H9 (cell line): Measurements from ENCODE around the gene SYNE4. TPM values are rescaled to one million over a fixed set of nuclear protein-coding genes. Genes with fewer than 3 reads are reported as not detected.

ENCODE experiments used
- DNase-seq: peaks from one replicate; pipeline ENCODE4 v3.0.0-alpha.2; 2017
- H2AFZ ChIP-seq: one replicate; pipeline ENCODE4 v1.6.1; 2013; ENCODE audit warnings: mild to moderate bottlenecking, low read length, control low read depth, moderate library complexity
- H2AK5ac ChIP-seq: 2 replicates; pipeline ENCODE4 v1.6.1; 2013; ENCODE audit warnings: low read length, control low read depth, mixed read lengths; ENCODE audit not compliant: insufficient read length
- H2BK120ac ChIP-seq: one replicate; pipeline ENCODE4 v1.6.1; 2013; ENCODE audit warnings: low read depth, mild to moderate bottlenecking, low read length, control low read depth, inconsistent platforms; ENCODE audit not compliant: poor library complexity, severe bottlenecking
- H2BK12ac ChIP-seq: 2 replicates; pipeline ENCODE4 v1.6.1; 2013; ENCODE audit warnings: low read length, control low read depth, mixed read lengths, low read depth; ENCODE audit not compliant: insufficient read length
- H2BK15ac ChIP-seq: 2 replicates; pipeline ENCODE4 v1.6.1; 2013; ENCODE audit warnings: low read depth, low read length, control low read depth
- H2BK20ac ChIP-seq: one replicate; pipeline ENCODE4 v1.6.1; 2013; ENCODE audit warnings: low read depth, mild to moderate bottlenecking, low read length, control low read depth, inconsistent platforms; ENCODE audit not compliant: poor library complexity, severe bottlenecking
- H2BK5ac ChIP-seq: 2 replicates; pipeline ENCODE4 v1.6.1; 2013; ENCODE audit warnings: low read length, control low read depth, mixed read lengths; ENCODE audit not compliant: insufficient read length
- H3K14ac ChIP-seq: 2 replicates; pipeline ENCODE4 v1.6.1; 2013; ENCODE audit warnings: low read length, control low read depth; ENCODE audit not compliant: insufficient read depth
- H3K18ac ChIP-seq: 2 replicates; pipeline ENCODE4 v1.6.1; 2013; ENCODE audit warnings: low read depth, mild to moderate bottlenecking, mixed read lengths, low read length, control low read depth; ENCODE audit not compliant: insufficient read length
- H3K23ac ChIP-seq: 2 replicates; pipeline ENCODE4 v1.6.1; 2013; ENCODE audit warnings: low read length, control low read depth, mixed read lengths, low read depth; ENCODE audit not compliant: insufficient read length
- H3K23me2 ChIP-seq: 2 replicates; pipeline ENCODE4 v1.6.1; 2013; ENCODE audit warnings: low read depth, mild to moderate bottlenecking, mixed read lengths, low read length, control low read depth; ENCODE audit not compliant: insufficient read length, poor library complexity, severe bottlenecking
- H3K27ac ChIP-seq: 2 replicates; pipeline ENCODE4 v1.5.1; 2013; ENCODE audit warnings: low read length, control low read depth, mixed read lengths, low read depth; ENCODE audit not compliant: insufficient read length
- H3K27me3 ChIP-seq: 2 replicates; pipeline ENCODE4 v1.6.1; 2013; ENCODE audit warnings: low read length, control low read depth, inconsistent platforms; ENCODE audit not compliant: insufficient read depth
- H3K4ac ChIP-seq: 2 replicates; pipeline ENCODE4 v1.6.1; 2013; ENCODE audit warnings: low read depth, mild to moderate bottlenecking, control low read depth, inconsistent platforms, low read length, moderate library complexity
- H3K4me1 ChIP-seq: 2 replicates; pipeline ENCODE4 v1.6.1; 2013; ENCODE audit warnings: low read length, control low read depth, inconsistent platforms; ENCODE audit not compliant: insufficient read depth
- H3K4me2 ChIP-seq: 2 replicates; pipeline ENCODE4 v1.6.1; 2013; ENCODE audit warnings: low read length, control low read depth, mixed read lengths; ENCODE audit not compliant: insufficient read length, insufficient read depth
- H3K56ac ChIP-seq: 2 replicates; pipeline ENCODE4 v1.6.1; 2013; ENCODE audit warnings: low read depth, mild to moderate bottlenecking, mixed read lengths, low read length, control low read depth; ENCODE audit not compliant: insufficient read length
- H3K79me1 ChIP-seq: 2 replicates; pipeline ENCODE4 v1.6.1; 2013; ENCODE audit warnings: low read depth, mild to moderate bottlenecking, moderate library complexity, low read length, control low read depth, inconsistent platforms; ENCODE audit not compliant: insufficient read depth, poor library complexity, severe bottlenecking
- H3K79me2 ChIP-seq: 2 replicates; pipeline ENCODE4 v1.6.1; 2013; ENCODE audit warnings: low read length, control low read depth, inconsistent platforms; ENCODE audit not compliant: insufficient read depth
- H3K9ac ChIP-seq: 2 replicates; pipeline ENCODE4 v1.6.1; 2013; ENCODE audit warnings: low read length, control low read depth, mixed read lengths; ENCODE audit not compliant: insufficient read length; ENCODE audit errors: extremely low read depth
- H3K9me3 ChIP-seq: one replicate; pipeline ENCODE4 v1.6.1; 2013; ENCODE audit warnings: low read depth, low read length, inconsistent platforms; ENCODE audit not compliant: control insufficient read depth
- H3T11ph ChIP-seq: one replicate; pipeline ENCODE4 v1.6.1; 2013; ENCODE audit warnings: mild to moderate bottlenecking, low read length, control low read depth, inconsistent platforms
- H4K20me1 ChIP-seq: one replicate; pipeline ENCODE4 v1.6.1; 2013; ENCODE audit not compliant: control insufficient read depth, insufficient read length, insufficient read depth
- H4K5ac ChIP-seq: 2 replicates; pipeline ENCODE4 v1.6.1; 2013; ENCODE audit warnings: low read depth, mild to moderate bottlenecking, mixed read lengths, low read length, control low read depth; ENCODE audit not compliant: insufficient read length
- H4K8ac ChIP-seq: replicated peaks from 2 replicates; pipeline ENCODE4 v1.6.1; 2013; ENCODE audit warnings: low read length, control low read depth, mixed read lengths, low read depth; ENCODE audit not compliant: insufficient read length
- H4K91ac ChIP-seq: 2 replicates; pipeline ENCODE4 v1.6.1; 2013; ENCODE audit warnings: low read depth, mild to moderate bottlenecking, moderate library complexity, mixed read lengths, low read length, control low read depth; ENCODE audit not compliant: insufficient read length
- H3K27ac Mint-ChIP-seq, 3 experiments: 2 replicates in 2 of 3; 3 replicates in 1 of 3; pipeline ENCODE4 v1.8.0; 2020 to 2021; ENCODE audit warnings: mixed read lengths in 3 of 3, mild to moderate bottlenecking in 1 of 3, moderate library complexity in 1 of 3
- H3K27me3 Mint-ChIP-seq: 2 replicates; pipeline ENCODE4 v1.8.0; 2021; ENCODE audit warnings: low read depth, mild to moderate bottlenecking, moderate library complexity, mixed read lengths
- H3K36me3 Mint-ChIP-seq, 3 experiments: 2 replicates in 2 of 3; 3 replicates in 1 of 3; pipeline ENCODE4 v1.8.0; 2020 to 2021; ENCODE audit warnings: low read depth in 3 of 3, mixed read lengths in 3 of 3; ENCODE audit not compliant: insufficient read depth in 1 of 3
- H3K4me1 Mint-ChIP-seq, 2 experiments: 2 replicates each; pipeline ENCODE4 v1.8.0; 2020; ENCODE audit warnings: mixed read lengths in 2 of 2
- H3K4me3 Mint-ChIP-seq, 2 experiments: 2 replicates in 1 of 2; 3 replicates in 1 of 2; pipeline ENCODE4 v1.8.0; 2020 to 2021; ENCODE audit warnings: mild to moderate bottlenecking in 2 of 2, mixed read lengths in 2 of 2, moderate library complexity in 1 of 2
- H3K9me3 Mint-ChIP-seq, 2 experiments: 2 replicates in 1 of 2; 3 replicates in 1 of 2; pipeline ENCODE4 v1.8.0; 2020; ENCODE audit warnings: mild to moderate bottlenecking in 2 of 2, mixed read lengths in 2 of 2, moderate library complexity in 1 of 2
- WGBS: extraction: QIAGEN DNeasy Blood & Tissue Kit; methylation state at CpG from one replicate; pipeline ENCODE4 v1.1.7; 2013; ENCODE audit warnings: missing lambda C conversion rate, low lambda C conversion rate, mixed read lengths; ENCODE audit not compliant: insufficient read length; ENCODE audit errors: extremely low coverage; 5-methylcytosine and 5-hydroxymethylcytosine counted together
- total RNA-seq: library from RNA; stranded (reverse); gene quantifications from 2 replicates; pipeline ENCODE4 v1.2.1, GENCODE V29; 2021
- TF ChIP-seq, protein P1 (sequence below): fragments of 200-600 bp; sonication (generic); conservative IDR thresholded peaks from 3 replicates; pipeline ENCODE4 v1.8.0; 2021; ENCODE audit warnings: antibody characterized with exemption, mild to moderate bottlenecking

SYNE4 gene
- total RNA-seq, 1 experiment from 2014 or later, result 19.2 TPM

DNA sequence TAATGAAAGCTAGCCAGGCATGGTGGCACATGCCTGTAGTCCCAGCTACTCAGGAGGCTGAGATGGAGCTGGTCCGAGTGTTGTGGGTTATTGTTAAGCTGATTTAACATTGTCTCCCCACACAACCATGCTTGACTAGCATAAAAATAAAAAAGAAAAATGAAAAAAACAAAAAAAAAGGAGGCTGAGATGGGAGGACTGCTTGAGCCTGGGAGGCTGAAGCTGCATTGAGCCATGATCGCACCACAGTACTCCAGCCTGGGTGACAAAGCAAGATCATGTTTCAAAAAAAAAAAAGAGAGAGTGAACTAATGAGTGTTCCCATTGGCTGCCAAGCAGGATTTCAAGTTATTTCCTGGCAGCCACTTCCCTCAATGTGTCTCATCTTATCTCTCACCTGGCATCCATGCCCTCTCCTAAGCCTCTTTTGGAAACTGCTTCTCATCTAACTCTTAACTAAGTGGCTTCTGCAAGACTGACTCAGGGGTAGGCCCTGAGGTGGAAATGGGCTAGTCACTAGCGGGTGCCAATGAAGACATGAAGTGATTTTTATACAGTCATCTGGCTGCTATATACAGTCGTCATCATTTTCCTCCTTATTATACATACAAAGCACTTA lies 40.6 kb upstream of the SYNE4 start:
- Histone ChIP-seq H3K27ac (no peak overlapping the region), H3K4ac (no peak overlapping the region), H3K9me3 (no peaks in the 10 kb centered on the region), H3K4me1 (peaks cover 4% of the 10 kb centered on the region; the same call in 1 of the 2 replicates), H3K79me2 (no peaks in the 10 kb centered on the region), H4K20me1 (no peaks in the 10 kb centered on the region), H3K18ac (no peak overlapping the region), H2BK5ac (no peak overlapping the region), H3K27me3 (no peaks in the 10 kb centered on the region), H3K79me1 (no peaks in the 10 kb centered on the region), H4K8ac (no peak overlapping the region), H2BK20ac (no peak overlapping the region), H3K14ac (no peak overlapping the region), H3T11ph (no peak overlapping the region), H2AK5ac (no peak overlapping the region), H2BK12ac (no peak overlapping the region), H4K91ac (no peak overlapping the region), H3K23ac (no peak overlapping the region), H2AFZ (no peak overlapping the region), H3K4me2 (no peak overlapping the region), H3K9ac (no peak overlapping the region), H3K56ac (no peak overlapping the region), H2BK15ac (no peak overlapping the region), H2BK120ac (no peak overlapping the region), H3K23me2 (peaks cover 4% of the 10 kb centered on the region), H4K5ac (no peak overlapping the region)
- H3K4me3 Mint-ChIP-seq, result no peak overlapping the region
- H3K9me3 Mint-ChIP-seq, result no peaks in the 10 kb centered on the region
- WGBS, result no CpG with 5 or more reads among the region's 4 CpGs
- DNase-seq, result no peak
- H3K27ac Mint-ChIP-seq, result no peak overlapping the region
- TF ChIP-seq, protein P1, sequence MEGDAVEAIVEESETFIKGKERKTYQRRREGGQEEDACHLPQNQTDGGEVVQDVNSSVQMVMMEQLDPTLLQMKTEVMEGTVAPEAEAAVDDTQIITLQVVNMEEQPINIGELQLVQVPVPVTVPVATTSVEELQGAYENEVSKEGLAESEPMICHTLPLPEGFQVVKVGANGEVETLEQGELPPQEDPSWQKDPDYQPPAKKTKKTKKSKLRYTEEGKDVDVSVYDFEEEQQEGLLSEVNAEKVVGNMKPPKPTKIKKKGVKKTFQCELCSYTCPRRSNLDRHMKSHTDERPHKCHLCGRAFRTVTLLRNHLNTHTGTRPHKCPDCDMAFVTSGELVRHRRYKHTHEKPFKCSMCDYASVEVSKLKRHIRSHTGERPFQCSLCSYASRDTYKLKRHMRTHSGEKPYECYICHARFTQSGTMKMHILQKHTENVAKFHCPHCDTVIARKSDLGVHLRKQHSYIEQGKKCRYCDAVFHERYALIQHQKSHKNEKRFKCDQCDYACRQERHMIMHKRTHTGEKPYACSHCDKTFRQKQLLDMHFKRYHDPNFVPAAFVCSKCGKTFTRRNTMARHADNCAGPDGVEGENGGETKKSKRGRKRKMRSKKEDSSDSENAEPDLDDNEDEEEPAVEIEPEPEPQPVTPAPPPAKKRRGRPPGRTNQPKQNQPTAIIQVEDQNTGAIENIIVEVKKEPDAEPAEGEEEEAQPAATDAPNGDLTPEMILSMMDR, result no peak
- H3K4me1 Mint-ChIP-seq, result peaks cover 15 to 24% of the 10 kb centered on the region in 2 experiments
- no peaks in the 10 kb centered on the region; the same call in 1 of the 2 replicates for H3K27me3 Mint-ChIP-seq
- H3K36me3 Mint-ChIP-seq, result peaks cover 0 to 6% (median 4%) of the 10 kb centered on the region in 3 experiments; a peak in 3 of 7 replicates
